A673 (cell line): ENCODE data around the gene SF3B1. TPM values are rescaled to one million over a fixed set of nuclear protein-coding genes. Genes with fewer than 3 reads are reported as not detected.

ENCODE experiments used
- BruUV-seq: library from RNA; stranded (reverse); fragments of 400-500 nt; replicated peaks from 2 replicates; lab custom pipeline; 2021; lab: Mats Ljungman, UMichigan
- CTCF ChIA-PET: fragments of 300-600 bp; sonication (Branson Sonifier 250); formaldehyde crosslinking; loops from one replicate; lab custom pipeline; 2022; ENCODE audit warnings: antibody characterized with exemption; lab: Charles Lee
- POLR2A ChIA-PET: fragments of 300-600 bp; sonication (Branson Sonifier 250); formaldehyde crosslinking; loops from one replicate; lab custom pipeline; 2022; ENCODE audit warnings: antibody characterized with exemption; ENCODE audit not compliant: low non-redundant PET; lab: Charles Lee
- DNase-seq: peaks from one replicate; pipeline ENCODE4 v3.0.0-alpha.2; 2015; ENCODE audit warnings: low spot score
- H3K27ac ChIP-seq: fragments of 200-600 bp; sonication (generic); 2 replicates; pipeline ENCODE4 v1.5.1; 2016; ENCODE audit warnings: mixed run types, low read depth, mild to moderate bottlenecking, mixed read lengths, antibody characterized with exemption, low read length; ENCODE audit not compliant: poor library complexity, severe bottlenecking
- H3K27me3 ChIP-seq: fragments of 200-600 bp; sonication (generic); replicated peaks from 2 replicates; pipeline ENCODE4 v1.6.1; 2017; ENCODE audit warnings: mixed run types, low read depth, mild to moderate bottlenecking, mixed read lengths, antibody characterized with exemption, low read length; ENCODE audit not compliant: insufficient read depth, poor library complexity
- H3K36me3 ChIP-seq: fragments of 200-600 bp; sonication (generic); 2 replicates; pipeline ENCODE4 v1.6.1; 2016; ENCODE audit warnings: mixed run types, mild to moderate bottlenecking, mixed read lengths, antibody characterized with exemption, low read length; ENCODE audit not compliant: insufficient read depth, poor library complexity, severe bottlenecking
- H3K4me1 ChIP-seq: fragments of 200-600 bp; sonication (generic); 2 replicates; pipeline ENCODE4 v1.6.1; 2017; ENCODE audit warnings: mixed run types, mild to moderate bottlenecking, mixed read lengths, antibody characterized with exemption, low read length; ENCODE audit not compliant: insufficient read depth, poor library complexity, severe bottlenecking
- H3K4me3 ChIP-seq: fragments of 200-600 bp; sonication (generic); 2 replicates; pipeline ENCODE4 v1.5.1; 2016; ENCODE audit warnings: low read depth, mixed run types, mild to moderate bottlenecking, mixed read lengths, low read length; ENCODE audit not compliant: poor library complexity, severe bottlenecking
- H3K9me3 ChIP-seq: fragments of 200-600 bp; sonication (generic); 2 replicates; pipeline ENCODE4 v1.6.1; 2016; ENCODE audit warnings: mixed run types, low read depth, mild to moderate bottlenecking, mixed read lengths, antibody characterized with exemption, low read length; ENCODE audit not compliant: poor library complexity, severe bottlenecking
- EZH2 ChIP-seq: fragments of 200-600 bp; sonication (generic); IDR thresholded peaks from 2 replicates; pipeline ENCODE4 v1.6.1; 2017; ENCODE audit warnings: borderline replicate concordance, low read depth, mild to moderate bottlenecking, mixed read lengths, antibody characterized with exemption, low read length; ENCODE audit not compliant: poor library complexity, severe bottlenecking
- intact Hi-C: fragments of 100-400 bp; cut with micrococcal nuclease; formaldehyde crosslinking; loops from one replicate; pipeline ENCODE4 v1.10.0; 2022; ENCODE audit not compliant: unreplicated experiment
- total RNA-seq: library from RNA; stranded (reverse); gene quantifications from 2 replicates; pipeline ENCODE4 v1.2.3, GENCODE V29; 2021
- TF ChIP-seq, protein P1 (sequence below): fragments of 300-800, 200-600 bp; sonication (generic); conservative IDR thresholded peaks from 2 replicates; pipeline ENCODE4 v1.5.1; 2017; ENCODE audit warnings: low read depth, mild to moderate bottlenecking, antibody characterized with exemption, low read length, moderate library complexity, mixed read lengths

The SF3B1 gene
- total RNA-seq, 1 experiment from 2014 or later = 287 TPM

- H3K9me3 ChIP-seq = no peaks in the 10 kb centered on the region
- ChIA-PET POLR2A (no interaction called here), CTCF (no interaction called here)
- no peak overlapping the region for H3K4me3 ChIP-seq
- H3K27me3 ChIP-seq = no peaks in the 10 kb centered on the region
- intact Hi-C loops = no loop called here
- H3K27ac ChIP-seq = no peak overlapping the region
- no peak for DNase-seq
- peaks cover 100% of the 10 kb centered on the region for H3K36me3 ChIP-seq
- no peaks in the 10 kb centered on the region for H3K4me1 ChIP-seq
- no TSS peak for BruUV-seq
- TF ChIP-seq, protein P1, sequence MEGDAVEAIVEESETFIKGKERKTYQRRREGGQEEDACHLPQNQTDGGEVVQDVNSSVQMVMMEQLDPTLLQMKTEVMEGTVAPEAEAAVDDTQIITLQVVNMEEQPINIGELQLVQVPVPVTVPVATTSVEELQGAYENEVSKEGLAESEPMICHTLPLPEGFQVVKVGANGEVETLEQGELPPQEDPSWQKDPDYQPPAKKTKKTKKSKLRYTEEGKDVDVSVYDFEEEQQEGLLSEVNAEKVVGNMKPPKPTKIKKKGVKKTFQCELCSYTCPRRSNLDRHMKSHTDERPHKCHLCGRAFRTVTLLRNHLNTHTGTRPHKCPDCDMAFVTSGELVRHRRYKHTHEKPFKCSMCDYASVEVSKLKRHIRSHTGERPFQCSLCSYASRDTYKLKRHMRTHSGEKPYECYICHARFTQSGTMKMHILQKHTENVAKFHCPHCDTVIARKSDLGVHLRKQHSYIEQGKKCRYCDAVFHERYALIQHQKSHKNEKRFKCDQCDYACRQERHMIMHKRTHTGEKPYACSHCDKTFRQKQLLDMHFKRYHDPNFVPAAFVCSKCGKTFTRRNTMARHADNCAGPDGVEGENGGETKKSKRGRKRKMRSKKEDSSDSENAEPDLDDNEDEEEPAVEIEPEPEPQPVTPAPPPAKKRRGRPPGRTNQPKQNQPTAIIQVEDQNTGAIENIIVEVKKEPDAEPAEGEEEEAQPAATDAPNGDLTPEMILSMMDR = no peak
- no peak for TF ChIP-seq EZH2
These were observed 34.8 kb downstream of the SF3B1 start for GRCh38 chr2:197399887-197400540.

DNA sequence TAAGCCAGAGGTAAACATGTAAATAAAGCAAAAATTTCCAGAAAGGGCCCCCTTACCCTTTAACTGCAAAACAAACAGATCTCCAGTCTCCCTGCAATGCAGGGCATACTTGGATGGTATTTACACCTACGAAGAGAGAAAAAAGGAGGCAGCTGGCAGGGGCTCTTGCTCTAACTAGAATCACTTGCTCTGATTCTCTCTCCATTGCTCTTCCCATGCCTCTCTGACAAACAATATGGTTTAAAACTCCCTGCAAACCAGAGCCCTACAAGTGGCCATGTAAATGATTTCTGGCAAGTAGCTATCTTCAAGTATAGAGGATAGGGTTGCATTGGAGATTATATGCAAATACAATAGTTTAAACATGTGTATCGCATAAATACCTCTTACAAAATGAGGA is 35.9 kb downstream of the SF3B1 start:
- H3K27ac ChIP-seq = no peak overlapping the region
- H3K4me3 ChIP-seq = no peak overlapping the region
- POLR2A ChIA-PET = no interaction called here
- no peak for DNase-seq
- H3K4me1 ChIP-seq = no peaks in the 10 kb centered on the region
- no peak for TF ChIP-seq EZH2
- TF ChIP-seq, protein P1 = no peak
- H3K36me3 ChIP-seq = peaks cover 100% of the 10 kb centered on the region
- intact Hi-C loops = no loop called here
- H3K9me3 ChIP-seq = no peaks in the 10 kb centered on the region
- CTCF ChIA-PET = no interaction called here
- BruUV-seq = no TSS peak
- no peaks in the 10 kb centered on the region for H3K27me3 ChIP-seq

DNA sequence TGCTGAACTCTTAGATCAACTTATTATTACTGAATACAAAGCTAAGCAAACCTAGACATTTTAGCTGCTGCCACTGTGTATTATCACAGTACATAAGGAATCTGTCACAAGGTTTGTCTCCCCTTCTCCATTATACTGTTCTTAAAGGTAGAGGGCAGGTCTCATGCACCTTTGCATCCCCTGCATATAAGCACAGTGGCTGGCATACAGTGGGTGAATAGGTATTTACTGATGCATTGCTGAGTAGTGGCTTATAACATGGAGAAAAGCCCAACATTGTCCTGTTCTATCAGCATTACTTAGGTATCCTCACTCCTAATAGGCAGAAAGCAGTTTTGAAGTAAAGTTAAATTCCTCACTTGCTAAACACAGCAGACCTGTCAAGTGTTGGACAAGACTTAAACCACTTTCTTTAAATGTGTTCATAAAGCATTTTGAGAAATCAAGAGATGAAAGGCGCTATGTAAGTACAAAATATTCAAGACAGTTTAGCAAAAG is 43.6 kb downstream of the SF3B1 start:
- TF ChIP-seq, protein P1 = no peak
- no peak for TF ChIP-seq EZH2
- peaks cover 52% of the 10 kb centered on the region for H3K36me3 ChIP-seq
- no peak overlapping the region for H3K4me3 ChIP-seq
- H3K27ac ChIP-seq = no peak overlapping the region
- ChIA-PET CTCF (no interaction called here), POLR2A (no interaction called here)
- DNase-seq = no peak
- no peaks in the 10 kb centered on the region for H3K9me3 ChIP-seq
- intact Hi-C loops = no loop called here
- no TSS peak for BruUV-seq
- H3K4me1 ChIP-seq = no peaks in the 10 kb centered on the region
- H3K27me3 ChIP-seq = no peaks in the 10 kb centered on the region
